Measurements from ENCODE around the gene CIART. TPM values are rescaled to one million over a fixed set of nuclear protein-coding genes. Genes with fewer than 3 reads are reported as not detected.
A peak's percentile ranks its signal among the peaks of the same experiment; 100 is the strongest.

The CIART gene
- total and polyA plus RNA-seq, 10 of the 15 experiments (the other 5 are each of a cell fraction or from before 2014, with no cell fraction given) = 0.44 to 1.4 (median 0.67) TPM

GRCh38 chr1:150235852-150236613, 46.3 kb upstream of the CIART start, which contains the start of gene ANP32E (continued):
- TF ChIP-seq SUPT20H (IDR thresholded peaks at IDR 0.05; ENCODE audit: borderline replicate concordance, control insufficient read depth, low read depth, low read length) (no peak), ZNF207 (IDR thresholded peaks at IDR 0.05; ENCODE audit: borderline replicate concordance) (peak; percentile 92), MXI1 (IDR thresholded peaks at IDR 0.05; ENCODE audit: low read depth, low read length) (peak; percentile 68), MAX (IDR thresholded peaks at IDR 0.05; ENCODE audit: low read depth, low read length) (peak; percentile 51; the same call in 1 of the 2 replicates), POLR2A (IDR thresholded peaks at IDR 0.05; ENCODE audit: low read depth, low read length) (peak; percentile 98), HCFC1 (IDR thresholded peaks at IDR 0.05; ENCODE audit: low read length) (0 out of 2 replicates have a peak, but pooled peaks have one; percentile 34), E2F8 (IDR thresholded peaks at IDR 0.05; ENCODE audit: low read depth, partially characterized antibody) (peak; percentile 95), YY1 (IDR thresholded peaks at IDR 0.05; ENCODE audit: low read depth, low read length) (peak; percentile 97), CBX5 (IDR thresholded peaks at IDR 0.05; ENCODE audit: low read depth) (no peak), USF2 (IDR thresholded peaks at IDR 0.05; ENCODE audit: borderline replicate concordance, low read depth, low read length) (no peak; the same call in 1 of the 2 replicates), CHD2 (IDR thresholded peaks at IDR 0.05; ENCODE audit: borderline replicate concordance, low read depth, low read length) (peak; percentile 96), REST (IDR thresholded peaks at IDR 0.05; ENCODE audit: low read depth, low read length) (peak; percentile 72), ZNF274 (IDR thresholded peaks at IDR 0.05; ENCODE audit: insufficient read depth, insufficient read length) (no peak), ZBTB4 (CRISPR knock-in tag; IDR thresholded peaks at IDR 0.05) (no peak), JUNB (IDR thresholded peaks at IDR 0.05) (no peak), MEF2A (IDR thresholded peaks at IDR 0.05; ENCODE audit: insufficient read depth, low read depth, low read length) (no peak), NR2C1 (IDR thresholded peaks at IDR 0.05) (no peak)
